Subcutaneous abdominal adipose tissue (tissue), 5 donors: ENCODE data around the gene RNF141.
A peak's percentile ranks its signal among the peaks of the same experiment; 100 is the strongest.

Experiments
- H3K27ac ChIP-seq: one replicate; pipeline ENCODE4 v1.7.0; 2013; ENCODE audit warnings: low read depth, mild to moderate bottlenecking, inconsistent platforms, low read length, moderate library complexity
- H3K27me3 ChIP-seq, 5 donors: one replicate each; pipeline ENCODE4 v1.7.0; 2013; ENCODE audit warnings: low read length in 5 of 5, inconsistent platforms in 1 of 5; ENCODE audit not compliant: control insufficient read depth in 5 of 5, insufficient read depth in 4 of 5
- H3K36me3 ChIP-seq, 5 donors: one replicate each; pipeline ENCODE4 v1.7.0; 2013; ENCODE audit warnings: low read length in 5 of 5; ENCODE audit not compliant: control insufficient read depth in 5 of 5, insufficient read depth in 5 of 5
- H3K4me1 ChIP-seq, 5 donors: one replicate each; pipeline ENCODE4 v1.7.0; 2013; ENCODE audit warnings: low read length in 5 of 5, mild to moderate bottlenecking in 3 of 5, moderate library complexity in 1 of 5; ENCODE audit not compliant: control insufficient read depth in 5 of 5, insufficient read depth in 5 of 5
- H3K4me3 ChIP-seq, 5 donors: one replicate each; pipeline ENCODE4 v1.7.0; 2013; ENCODE audit warnings: low read length in 5 of 5, low read depth in 1 of 5
- H3K9ac ChIP-seq, 5 donors: one replicate each; pipeline ENCODE4 v1.7.0; 2013; ENCODE audit warnings: low read length in 5 of 5, mild to moderate bottlenecking in 4 of 5, moderate library complexity in 3 of 5
- H3K9me3 ChIP-seq, 5 donors: one replicate each; pipeline ENCODE4 v1.7.0; 2013; ENCODE audit warnings: low read length in 5 of 5; ENCODE audit not compliant: control insufficient read depth in 5 of 5
- donor health status: healthy.
- donor health status: healthy.
- donor health status: healthy.
- donor health status: healthy.
- donor health status: healthy.

The RNF141 gene

DNA sequence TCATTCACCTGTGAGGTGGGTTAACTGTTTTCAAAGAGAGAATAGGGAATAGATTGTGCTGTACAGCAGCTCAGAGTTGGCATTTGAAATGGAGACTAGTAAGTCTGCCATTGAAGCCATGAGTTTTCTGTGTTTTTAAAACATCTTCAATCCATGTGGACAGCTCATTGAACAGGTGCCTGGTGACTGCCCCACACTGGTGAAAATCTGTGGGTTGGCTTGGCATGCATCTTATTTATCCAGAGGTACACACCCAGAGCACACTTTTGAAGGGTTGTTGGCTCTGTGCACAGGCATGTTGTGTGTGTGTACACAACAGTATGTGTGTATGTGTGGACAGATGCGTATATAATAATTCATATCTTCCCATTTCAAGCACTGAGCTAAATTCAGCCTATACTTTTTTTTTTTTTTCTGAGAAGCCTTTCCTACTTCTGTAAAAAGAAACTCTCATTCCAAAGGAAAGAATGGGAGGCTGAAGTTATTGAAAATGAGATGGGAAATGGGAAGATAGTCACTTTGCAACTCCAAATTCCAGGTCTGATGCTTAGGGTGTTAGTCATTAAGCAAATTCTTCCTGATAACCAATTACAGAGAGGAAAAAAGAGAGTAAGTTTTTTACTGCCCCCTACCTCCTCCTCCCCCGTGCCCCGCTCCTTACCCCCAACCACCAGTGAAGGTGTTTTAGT is 34.5 kb upstream of the RNF141 start:
- peaks cover 0 to 14% (median 4%) of the 10 kb centered on the region in 5 donors for H3K36me3 ChIP-seq
- H3K4me1 ChIP-seq, result peaks cover 0 to 12% (median 6%) of the 10 kb centered on the region in 5 donors
- no peak overlapping the region for H3K27ac ChIP-seq
- no peaks in the 10 kb centered on the region for H3K27me3 ChIP-seq
- no peak overlapping the region for H3K4me3 ChIP-seq
- H3K9ac ChIP-seq, result no peak overlapping the region
- no peaks in the 10 kb centered on the region for H3K9me3 ChIP-seq

DNA sequence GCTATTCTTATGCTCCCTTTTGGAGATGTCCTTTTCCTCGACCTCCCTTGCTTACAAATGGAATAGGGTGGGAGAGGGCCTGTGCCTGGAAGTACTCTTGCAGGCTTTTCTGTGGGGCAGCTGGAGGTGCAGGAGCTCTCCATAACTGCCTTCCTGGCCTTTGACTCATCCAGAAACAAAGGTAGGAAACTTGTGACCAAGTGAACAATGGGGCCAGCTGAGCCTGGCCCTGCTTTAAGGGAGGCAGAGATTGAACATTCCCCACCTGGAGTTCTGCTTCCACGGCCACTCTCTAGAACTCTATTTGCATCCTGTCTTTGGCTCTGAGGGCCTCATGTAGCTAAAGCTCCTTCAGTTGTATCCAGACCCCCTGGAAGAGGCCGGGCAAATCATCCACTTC is 32.6 kb upstream of the RNF141 start:
- Histone ChIP-seq H3K4me1 (peaks cover 0 to 11% (median 0%) of the 10 kb centered on the region in 5 donors), H3K36me3 (peaks cover 0 to 7% (median 4%) of the 10 kb centered on the region in 5 donors), H3K9ac (no peak overlapping the region), H3K27me3 (no peaks in the 10 kb centered on the region), H3K9me3 (no peaks in the 10 kb centered on the region), H3K4me3 (no peak overlapping the region), H3K27ac (no peak overlapping the region)

DNA sequence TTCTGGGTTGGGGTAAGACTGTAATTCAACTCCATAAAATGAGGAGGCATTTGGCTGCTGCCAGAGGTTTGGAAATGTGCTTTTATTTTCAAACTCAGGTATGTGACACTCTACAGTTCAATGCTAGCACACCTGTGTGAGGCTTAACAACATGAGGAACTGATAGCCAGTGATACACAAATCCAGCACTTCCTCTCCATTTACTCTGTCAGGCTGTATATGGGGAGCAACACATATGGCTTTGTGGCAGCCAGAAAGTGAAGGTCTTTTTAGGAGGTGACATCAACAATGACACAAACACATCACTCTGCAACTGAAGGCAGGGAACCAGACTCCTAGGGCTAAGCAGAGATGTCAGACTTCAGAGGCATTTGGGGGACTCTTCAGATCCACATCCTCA is 32.0 kb upstream of the RNF141 start:
- H3K9ac ChIP-seq, result no peak overlapping the region
- H3K27me3 ChIP-seq, result no peaks in the 10 kb centered on the region
- H3K27ac ChIP-seq, result no peak overlapping the region
- H3K4me3 ChIP-seq, result no peak overlapping the region
- peaks cover 0 to 7% (median 4%) of the 10 kb centered on the region in 5 donors for H3K36me3 ChIP-seq
- peaks cover 0 to 11% (median 0%) of the 10 kb centered on the region in 5 donors for H3K4me1 ChIP-seq
- no peaks in the 10 kb centered on the region for H3K9me3 ChIP-seq

DNA sequence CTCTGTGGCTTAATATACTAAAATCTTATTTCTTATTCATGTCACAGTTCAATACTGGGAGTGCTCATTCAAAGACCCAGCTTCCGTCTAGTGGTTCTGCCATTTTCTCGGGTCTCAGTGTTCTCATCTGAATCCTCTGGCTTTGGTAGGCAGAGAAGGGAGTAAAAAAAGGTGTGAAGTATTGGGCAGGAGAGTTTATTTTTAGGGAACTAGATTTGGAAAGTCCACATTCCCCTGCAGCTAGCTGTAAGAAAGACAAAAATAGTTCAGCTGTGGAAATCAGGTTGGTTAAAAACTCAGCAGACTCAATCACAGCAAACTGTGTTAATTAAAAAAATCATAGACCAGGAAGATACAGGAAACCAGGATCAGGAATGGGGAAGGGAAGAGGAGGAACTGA is 31.5 kb upstream of the RNF141 start:
- H3K27ac ChIP-seq, result no peak overlapping the region
- H3K9ac ChIP-seq, result no peak overlapping the region
- peaks cover 0 to 7% (median 4%) of the 10 kb centered on the region in 5 donors for H3K36me3 ChIP-seq
- H3K9me3 ChIP-seq, result no peaks in the 10 kb centered on the region
- H3K4me3 ChIP-seq, result no peak overlapping the region
- H3K27me3 ChIP-seq, result no peaks in the 10 kb centered on the region
- peaks cover 0 to 11% (median 0%) of the 10 kb centered on the region in 5 donors for H3K4me1 ChIP-seq

DNA sequence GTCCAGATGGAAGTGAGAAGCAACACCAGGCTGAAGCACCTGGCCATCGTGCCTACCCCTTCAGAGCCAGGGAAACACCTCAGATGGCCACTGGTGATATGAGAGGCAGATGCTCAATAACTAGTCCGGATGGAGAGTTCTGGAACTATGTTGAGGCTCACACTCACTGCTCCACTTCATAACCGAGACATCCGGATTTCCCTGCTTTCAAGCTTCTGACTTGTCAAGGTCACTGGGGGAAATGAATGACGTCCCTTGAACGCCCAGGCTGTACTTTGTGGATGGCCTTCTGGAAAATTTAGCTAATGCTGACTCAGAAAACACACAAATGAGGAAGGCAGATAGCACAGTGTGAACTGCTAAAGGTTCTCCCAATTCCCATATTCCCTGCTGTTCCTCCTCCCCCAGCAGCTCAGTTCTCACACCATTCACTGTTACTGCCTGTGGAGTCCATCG is 27.5 kb upstream of the RNF141 start, which contains the start of gene LYVE1:
Gene LYVE1 (minus strand): TSS at position 180 of the 456 bp plus-strand sequence. CDS start 133 bp downstream, at position 47.
- Histone ChIP-seq H3K4me1 (peaks cover 0 to 18% (median 4%) of the 10 kb centered on the region in 5 donors), H3K9me3 (no peaks in the 10 kb centered on the region), H3K9ac (peak within 1 kb of the TSS in 4 of 5 donors; percentile 1 to 42 (median 16)), H3K4me3 (peak within 1 kb of the TSS; percentile 15 to 70 (median 53)), H3K36me3 (peaks cover under 1 to 9% (median 2%) of the 10 kb centered on the region in 5 donors), H3K27me3 (no peaks in the 10 kb centered on the region), H3K27ac (peak within 1 kb of the TSS; percentile 26)

DNA sequence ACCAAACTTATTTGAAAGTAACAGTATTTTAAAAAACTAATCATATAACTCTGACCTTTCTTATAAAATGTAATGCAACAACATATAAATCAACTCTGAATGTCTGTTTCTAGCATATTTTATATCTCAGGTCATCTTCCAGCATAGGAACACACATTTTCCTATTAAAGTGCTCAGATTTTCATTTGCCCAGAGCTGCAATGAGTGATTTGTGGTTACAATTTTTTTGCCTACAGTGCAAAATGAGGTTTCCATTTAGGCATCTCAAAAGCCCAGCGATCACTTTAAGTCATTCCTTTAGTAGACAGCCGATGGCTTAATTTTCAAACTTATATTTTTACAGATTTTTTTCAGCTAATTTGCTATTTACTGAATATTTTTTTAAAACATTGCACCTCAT is 26.5 kb upstream of the RNF141 start:
- Histone ChIP-seq H3K9me3 (no peaks in the 10 kb centered on the region), H3K4me1 (peaks cover 0 to 20% (median 4%) of the 10 kb centered on the region in 5 donors), H3K36me3 (peaks cover 2 to 13% (median 2%) of the 10 kb centered on the region in 5 donors), H3K9ac (peak overlapping the region in 2 of 5 donors; percentile 5 to 67), H3K27me3 (no peaks in the 10 kb centered on the region), H3K27ac (no peak overlapping the region), H3K4me3 (peak overlapping the region; percentile 15 to 70 (median 53))

DNA sequence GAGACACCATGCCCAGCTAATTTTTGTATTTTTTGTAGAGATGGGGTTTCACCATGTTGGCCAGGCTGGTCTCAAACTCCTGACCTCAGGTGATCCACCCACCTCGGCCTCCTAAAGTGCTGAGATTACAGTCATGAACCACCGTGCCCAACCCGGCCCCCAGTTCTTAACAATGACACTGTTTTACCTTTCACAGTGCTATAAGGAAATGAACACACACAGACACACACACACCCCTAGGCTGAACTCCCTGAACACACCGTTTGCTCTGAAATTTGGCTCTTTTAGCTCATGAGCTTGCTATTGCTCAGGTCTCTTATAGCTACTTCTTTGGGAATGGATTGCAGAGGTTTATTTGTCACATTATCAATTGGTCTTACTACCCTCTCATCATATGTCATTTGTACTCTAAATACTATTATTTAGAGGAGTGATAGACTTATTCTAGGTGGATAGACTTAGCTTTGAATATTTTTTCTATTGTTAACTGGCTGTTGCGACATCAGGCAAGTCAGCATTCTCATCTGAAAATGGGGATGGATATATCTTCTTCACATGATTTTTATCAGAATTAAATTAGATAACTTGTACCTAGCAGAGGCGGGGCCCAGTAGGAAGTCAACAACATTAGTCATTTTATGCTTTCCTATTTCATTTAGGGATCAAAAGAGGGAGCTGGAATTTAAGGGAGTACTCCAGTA is 25.4 kb upstream of the RNF141 start:
- peak overlapping the region in 1 of 5 donors; percentile 6 for H3K9ac ChIP-seq
- peak overlapping the region in 4 of 5 donors; percentile 43 to 70 (median 56) for H3K4me3 ChIP-seq
- H3K9me3 ChIP-seq, result no peaks in the 10 kb centered on the region
- H3K27ac ChIP-seq, result peak overlapping the region; percentile 17
- H3K27me3 ChIP-seq, result no peaks in the 10 kb centered on the region
- H3K36me3 ChIP-seq, result peaks cover 0 to 13% (median 2%) of the 10 kb centered on the region in 5 donors
- peaks cover 0 to 20% (median 4%) of the 10 kb centered on the region in 5 donors for H3K4me1 ChIP-seq

DNA sequence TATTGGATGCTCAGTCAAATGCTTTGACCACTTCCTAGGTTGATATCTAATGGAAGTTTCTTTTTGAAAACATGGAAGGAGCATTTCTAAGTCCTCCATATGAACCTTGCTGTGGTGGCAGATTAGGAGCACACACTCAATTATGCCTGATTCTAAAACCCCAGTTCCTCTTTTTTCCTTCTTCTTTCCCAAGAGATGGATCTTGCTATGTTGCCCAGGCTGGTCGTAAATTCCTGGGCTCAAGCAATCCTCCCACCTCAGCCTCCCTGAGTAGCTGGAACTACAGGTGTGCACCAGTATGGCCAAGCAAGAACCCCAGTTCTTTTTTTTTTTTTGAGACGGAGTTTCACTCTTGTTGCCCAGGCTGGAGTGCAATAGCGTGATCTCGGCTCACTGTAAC is 24.5 kb upstream of the RNF141 start:
- H3K27me3 ChIP-seq, result no peaks in the 10 kb centered on the region
- H3K36me3 ChIP-seq, result peaks cover 0 to 16% (median 2%) of the 10 kb centered on the region in 5 donors
- no peak overlapping the region for H3K9ac ChIP-seq
- H3K27ac ChIP-seq, result no peak overlapping the region
- H3K4me3 ChIP-seq, result peak overlapping the region in 4 of 5 donors; percentile 23 to 53 (median 38)
- peaks cover 0 to 20% (median 4%) of the 10 kb centered on the region in 5 donors for H3K4me1 ChIP-seq
- H3K9me3 ChIP-seq, result no peaks in the 10 kb centered on the region

DNA sequence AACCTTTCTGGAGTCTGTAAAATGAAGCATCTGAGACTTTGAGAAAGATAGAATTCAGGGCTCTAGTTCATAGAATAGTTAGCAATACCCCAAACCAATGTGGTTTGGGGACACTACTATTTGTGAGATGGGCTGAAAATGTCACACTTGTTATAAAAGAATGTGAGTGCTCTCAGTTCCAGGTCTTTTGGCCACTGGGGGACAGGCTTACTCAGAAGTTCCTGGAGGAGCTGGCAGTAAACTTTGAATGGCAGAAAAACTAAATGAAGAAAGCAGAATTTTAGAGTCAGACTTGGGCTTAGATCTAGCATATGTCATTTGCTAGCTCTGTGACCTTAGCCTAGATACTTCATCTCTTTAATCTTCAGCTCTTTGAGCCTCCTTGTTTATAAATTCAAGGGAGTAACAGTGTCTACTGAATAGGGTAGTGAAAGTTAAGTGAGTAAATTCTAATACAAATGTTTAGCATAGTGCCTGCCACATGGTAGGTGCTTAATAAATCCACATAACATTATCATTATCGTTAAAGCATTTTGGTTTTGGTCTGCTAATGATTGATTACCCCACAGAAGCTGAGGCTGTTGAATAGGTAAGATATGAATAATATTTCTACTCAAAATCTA is 23.8 kb upstream of the RNF141 start:
- Histone ChIP-seq H3K27me3 (no peaks in the 10 kb centered on the region), H3K27ac (no peak overlapping the region), H3K36me3 (peaks cover 0 to 22% (median 2%) of the 10 kb centered on the region in 5 donors), H3K9ac (no peak overlapping the region), H3K4me1 (peaks cover 0 to 20% (median 4%) of the 10 kb centered on the region in 5 donors), H3K4me3 (peak overlapping the region in 4 of 5 donors; percentile 23 to 53 (median 38)), H3K9me3 (no peaks in the 10 kb centered on the region)
